Limb (tissue), 2 donors: ENCODE measurements around the gene KCNJ9.
"Not testable (repeated sequence)": the region's sequence is repeated elsewhere in the genome, so short reads cannot be mapped to it uniquely, and the experiment has no call there.

ENCODE experiments used
- DNase-seq, 2 donors: peaks; one replicate each; pipeline ENCODE4 v3.0.0-alpha.2; 2016; ENCODE audit errors: extremely low spot score in 2 of 2

Gene KCNJ9

DNA sequence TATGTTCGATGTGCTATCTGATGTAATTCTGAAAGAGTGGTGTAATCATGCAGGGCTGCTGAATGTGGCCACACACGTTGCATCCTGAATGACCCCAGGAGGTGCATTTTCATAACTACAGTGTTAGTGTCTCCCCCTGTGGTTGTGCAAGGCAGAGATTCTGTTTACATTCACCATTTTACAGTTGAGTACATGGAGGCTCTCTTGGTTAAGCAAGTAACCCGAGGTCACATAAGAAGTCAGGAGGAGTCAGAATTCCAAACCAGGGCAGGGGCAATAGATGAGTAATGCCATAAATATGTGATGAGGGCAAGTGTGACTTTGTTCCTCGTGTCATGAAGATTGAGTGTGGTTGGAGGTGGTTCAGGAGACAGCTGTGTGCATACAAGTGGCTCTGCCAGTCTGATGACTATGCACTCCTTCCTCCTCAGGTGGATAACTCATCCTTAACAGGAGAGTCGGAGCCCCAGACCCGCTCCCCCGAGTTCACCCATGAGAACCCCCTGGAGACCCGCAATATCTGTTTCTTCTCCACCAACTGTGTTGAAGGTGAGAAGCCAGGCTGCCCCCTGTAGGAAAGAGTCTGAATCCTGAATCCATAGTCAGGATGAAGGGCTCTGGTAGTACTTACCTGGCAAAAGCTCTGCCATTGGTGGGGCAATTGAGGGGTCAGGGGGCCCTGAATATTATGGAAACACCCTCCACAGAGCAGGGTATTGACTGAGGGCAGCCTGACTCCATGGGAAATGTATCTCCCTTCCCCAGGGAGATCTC lies 43.6 kb downstream of the KCNJ9 start:
- no peak for DNase-seq

DNA sequence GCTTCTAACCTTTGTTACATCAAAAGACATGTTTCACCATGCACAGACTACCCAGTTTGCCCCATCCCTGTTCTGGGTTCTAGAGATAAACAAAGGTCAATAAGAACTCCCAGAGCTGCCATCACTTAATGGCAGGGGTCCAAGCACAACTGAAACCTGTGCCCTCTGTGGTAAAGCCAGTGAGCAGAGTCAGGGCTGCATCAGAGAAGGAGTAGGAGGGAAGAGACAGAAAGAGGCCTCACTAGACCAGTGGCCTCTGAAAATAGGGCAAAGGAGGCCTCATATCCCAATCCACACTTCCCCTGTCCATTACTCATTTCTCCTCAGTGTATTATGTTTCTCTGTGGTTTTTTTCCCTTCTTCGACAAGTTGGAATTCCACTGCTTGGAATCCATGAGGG lies 44.4 kb downstream of the KCNJ9 start:
- DNase-seq, result no peak

- not testable (repeated sequence) for DNase-seq
Measured at GRCh38 chr1:160126342-160126741, 45.0 kb downstream of the KCNJ9 start.

- DNase-seq, result no peak
Measured at GRCh38 chr1:160127381-160127780, 46.0 kb downstream of the KCNJ9 start.

DNA sequence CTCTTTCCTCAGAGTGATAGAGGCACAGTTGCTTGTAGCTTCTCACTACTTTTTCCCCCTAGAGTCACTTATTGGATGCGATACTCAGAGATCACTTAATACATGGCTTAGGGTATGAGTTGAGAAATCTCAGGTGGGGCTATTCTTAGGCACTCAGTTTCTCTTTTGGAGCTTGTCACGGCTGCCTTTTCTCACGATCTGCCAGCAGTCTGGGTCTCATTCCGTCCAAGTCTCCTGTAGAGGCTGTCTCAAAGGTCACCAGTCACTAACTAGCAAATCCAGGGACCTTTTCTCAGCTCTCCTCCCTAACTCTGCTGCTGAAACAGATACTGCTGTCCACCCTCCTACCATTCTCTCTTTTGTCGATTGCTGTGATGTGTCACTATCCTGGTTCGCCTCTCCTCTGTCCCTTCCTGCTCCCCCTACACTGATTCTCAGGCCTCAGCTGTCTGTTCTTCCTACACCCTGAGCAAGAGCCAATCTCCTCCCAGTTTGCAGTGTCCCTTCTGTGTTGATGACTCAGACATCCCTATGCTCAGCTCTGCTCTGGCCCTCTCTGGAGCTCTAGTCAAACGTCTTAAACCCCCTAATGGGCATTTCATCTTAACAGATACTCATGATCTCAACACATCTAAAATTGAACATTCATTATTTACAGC lies 46.7 kb downstream of the KCNJ9 start:
- no peak for DNase-seq

DNA sequence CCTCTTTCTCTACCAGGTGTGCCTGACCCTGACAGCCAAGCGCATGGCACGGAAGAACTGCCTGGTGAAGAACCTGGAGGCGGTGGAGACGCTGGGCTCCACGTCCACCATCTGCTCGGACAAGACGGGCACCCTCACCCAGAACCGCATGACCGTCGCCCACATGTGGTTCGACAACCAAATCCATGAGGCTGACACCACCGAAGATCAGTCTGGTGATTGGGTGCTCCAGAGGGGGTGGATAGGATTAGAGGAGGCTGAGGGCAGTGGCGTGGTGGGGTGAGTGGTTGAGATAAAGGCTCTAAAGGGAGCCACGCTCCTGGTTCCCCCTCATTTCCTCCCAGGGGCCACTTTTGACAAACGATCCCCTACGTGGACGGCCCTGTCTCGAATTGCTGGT lies 47.3 kb downstream of the KCNJ9 start:
- DNase-seq, result no peak

- no peak for DNase-seq
Measured at GRCh38 chr1:160129046-160129445, 47.7 kb downstream of the KCNJ9 start.

GRCh38 chr1:160129558-160129957 lies 48.2 kb downstream of the KCNJ9 start:
- DNase-seq, result no peak

- no peak for DNase-seq
Measured at GRCh38 chr1:160129966-160130365, 48.6 kb downstream of the KCNJ9 start.

DNA sequence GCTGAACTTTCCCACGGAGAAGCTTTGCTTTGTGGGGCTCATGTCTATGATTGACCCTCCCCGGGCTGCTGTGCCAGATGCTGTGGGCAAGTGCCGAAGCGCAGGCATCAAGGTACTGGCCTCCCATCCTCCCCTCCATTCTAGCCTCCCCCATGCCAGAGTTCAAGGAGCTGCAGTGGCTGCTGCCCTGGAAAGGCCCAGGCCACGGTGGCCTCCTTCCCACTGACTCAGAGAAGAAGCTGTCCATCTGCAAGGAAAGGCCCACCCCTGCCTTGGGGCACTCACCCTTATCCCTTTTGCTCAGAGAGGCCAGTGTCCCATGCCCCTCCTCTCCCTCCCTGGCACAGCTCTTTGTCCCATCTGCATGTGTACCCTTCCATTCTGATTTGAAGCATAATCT lies 49.1 kb downstream of the KCNJ9 start:
- no peak for DNase-seq

GRCh38 chr1:160130939-160131338 lies 49.6 kb downstream of the KCNJ9 start:
- DNase-seq, result no peak

GRCh38 chr1:160131803-160132565 lies 50.6 kb downstream of the KCNJ9 start:
- DNase-seq, result no peak

DNA sequence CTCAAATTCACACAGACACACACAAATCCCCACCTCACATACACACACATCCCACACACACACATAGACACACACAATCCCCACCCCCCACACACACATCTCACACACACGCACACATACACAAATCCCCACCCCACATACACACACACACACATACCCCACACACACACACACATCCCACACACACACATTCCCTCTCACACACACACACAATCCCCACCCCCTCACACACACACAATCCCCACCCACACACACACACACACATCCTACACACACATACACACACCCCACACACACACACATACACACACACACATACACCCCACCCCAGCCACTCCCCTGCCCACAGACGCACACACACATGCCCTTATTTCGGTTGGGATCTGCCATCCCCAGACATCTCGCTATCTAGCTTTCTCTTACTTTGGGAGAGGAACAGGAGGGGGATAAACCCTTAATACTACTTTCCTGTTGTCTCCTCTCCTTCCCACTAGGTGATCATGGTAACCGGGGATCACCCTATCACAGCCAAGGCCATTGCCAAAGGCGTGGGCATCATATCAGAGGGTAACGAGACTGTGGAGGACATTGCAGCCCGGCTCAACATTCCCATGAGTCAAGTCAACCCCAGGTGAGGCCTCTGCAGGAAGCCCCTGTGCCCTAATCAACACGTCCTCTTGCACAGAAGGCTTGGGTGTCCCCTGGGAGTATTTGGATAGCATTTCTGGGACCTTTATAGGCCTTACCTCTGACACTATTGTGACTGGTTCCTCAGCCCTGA lies 52.8 kb downstream of the KCNJ9 start:
- no peak for DNase-seq

DNA sequence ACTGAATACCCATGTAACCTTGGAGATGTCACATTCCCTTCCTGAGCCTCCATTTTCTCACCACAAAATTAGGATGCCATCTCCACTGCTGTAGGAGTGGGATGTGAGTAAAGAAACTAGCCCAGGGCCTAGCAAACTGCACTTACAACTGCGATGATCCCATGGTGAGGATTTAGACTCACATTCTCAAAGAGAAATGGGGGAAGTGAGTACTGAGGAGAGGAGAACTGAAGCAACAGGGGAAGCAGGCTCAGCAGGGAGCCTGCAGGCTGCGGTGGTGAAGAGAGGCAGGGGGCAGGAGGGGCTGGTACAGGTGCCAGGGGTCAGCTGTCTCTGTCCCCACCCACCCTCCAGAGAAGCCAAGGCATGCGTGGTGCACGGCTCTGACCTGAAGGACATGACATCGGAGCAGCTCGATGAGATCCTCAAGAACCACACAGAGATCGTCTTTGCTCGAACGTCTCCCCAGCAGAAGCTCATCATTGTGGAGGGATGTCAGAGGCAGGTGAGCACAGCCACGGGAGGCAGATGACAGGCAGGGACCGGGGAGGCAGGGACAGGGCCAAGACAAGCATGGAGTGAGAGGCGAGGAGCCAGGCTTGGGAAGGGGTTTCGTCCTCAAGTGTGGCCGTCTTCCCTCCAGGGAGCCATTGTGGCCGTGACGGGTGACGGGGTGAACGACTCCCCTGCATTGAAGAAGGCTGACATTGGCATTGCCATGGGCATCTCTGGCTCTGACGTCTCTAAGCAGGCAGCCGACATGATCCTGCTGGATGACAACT lies 53.6 kb downstream of the KCNJ9 start:
- DNase-seq, result no peak

GRCh38 chr1:160136121-160136925 lies 55.0 kb downstream of the KCNJ9 start:
- DNase-seq, result no peak

DNA sequence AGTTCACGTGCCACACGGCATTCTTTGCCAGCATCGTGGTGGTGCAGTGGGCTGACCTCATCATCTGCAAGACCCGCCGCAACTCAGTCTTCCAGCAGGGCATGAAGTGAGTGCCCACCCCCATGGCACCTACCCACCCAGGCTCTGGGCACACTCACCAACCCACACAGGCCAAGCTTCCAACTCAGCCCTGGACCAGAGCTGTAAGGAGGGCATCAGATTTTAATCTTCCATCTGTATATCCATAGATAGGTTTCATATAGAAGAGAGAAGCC lies 55.5 kb downstream of the KCNJ9 start:
- DNase-seq, result no peak

DNA sequence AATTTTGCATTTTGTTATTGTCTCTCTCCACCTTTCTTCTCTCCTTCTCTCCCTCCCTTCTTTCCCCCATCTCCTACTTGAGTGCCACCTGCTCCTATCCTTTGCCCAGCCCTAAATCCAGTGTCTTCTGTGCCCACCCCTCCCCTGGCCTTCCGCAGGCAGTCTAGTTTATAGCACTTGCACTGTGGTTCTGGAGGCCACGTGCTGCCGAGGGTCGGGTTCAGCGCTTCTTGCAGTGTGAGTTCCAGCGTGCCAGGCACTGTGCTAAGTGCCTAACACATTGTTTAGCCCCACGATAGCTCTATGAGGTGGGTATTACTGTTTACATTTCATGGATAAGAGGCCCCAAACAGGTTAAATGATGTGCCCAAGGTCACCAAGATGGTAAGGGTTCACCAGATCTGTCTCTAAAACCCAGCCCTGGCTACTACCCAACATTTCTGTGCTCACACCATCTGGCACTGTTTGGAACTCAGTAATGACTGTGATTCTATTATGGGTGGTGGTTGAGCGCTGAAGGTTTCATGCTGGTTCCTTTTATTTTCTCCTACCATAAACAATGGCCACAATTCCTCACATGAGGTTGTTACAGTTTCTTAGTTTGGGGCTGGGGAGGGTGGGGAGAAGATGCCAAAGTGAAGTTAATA lies 56.0 kb downstream of the KCNJ9 start:
- DNase-seq, result no peak

DNA sequence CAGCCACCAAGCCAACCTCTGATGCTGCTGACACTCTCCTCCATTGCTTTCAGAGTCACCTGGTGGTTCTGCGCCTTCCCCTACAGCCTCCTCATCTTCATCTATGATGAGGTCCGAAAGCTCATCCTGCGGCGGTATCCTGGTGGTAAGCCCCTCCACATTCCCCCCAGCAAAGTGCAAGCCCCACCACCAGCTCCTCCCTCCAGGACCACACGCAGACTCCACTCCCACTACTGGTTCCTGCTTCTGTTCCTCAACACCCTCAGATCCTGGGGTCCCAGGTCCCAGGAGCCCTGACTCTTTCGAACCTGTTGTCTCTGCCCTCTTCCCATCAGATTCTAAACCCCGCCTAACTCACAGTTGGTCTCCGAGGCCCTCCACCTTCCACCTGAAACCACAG lies 58.5 kb downstream of the KCNJ9 start:
- no peak for DNase-seq
